NCI-H82 treated with DMSO at 0.1 percent for 48 hours (cell line): Measurements from ENCODE around the gene SERINC2.

ENCODE experiments used
- DNase-seq: peaks from one replicate; lab custom pipeline; 2025; ENCODE audit not compliant: unreplicated experiment; lab: John Stamatoyannopoulos, UW

The SERINC2 gene

GRCh38 chr1:31412205-31412604 lies 808 bp upstream of the SERINC2 start:
- peak; percentile 45 for DNase-seq

GRCh38 chr1:31413405-31414001 lies 490 bp downstream of the SERINC2 start:
- DNase-seq = no peak

- DNase-seq = no peak
These were observed 2.0 kb downstream of the SERINC2 start for GRCh38 chr1:31414980-31415370.

- DNase-seq = no peak
These were observed 2.6 kb downstream of the SERINC2 start for GRCh38 chr1:31415658-31416057.

- no peak for DNase-seq
These were observed 3.2 kb downstream of the SERINC2 start for GRCh38 chr1:31416101-31416736.

GRCh38 chr1:31417148-31417547 lies 4.1 kb downstream of the SERINC2 start:
- DNase-seq = no peak

- no peak for DNase-seq
These were observed 5.8 kb downstream of the SERINC2 start for GRCh38 chr1:31418626-31419323.

- DNase-seq = no peak
These were observed 7.7 kb downstream of the SERINC2 start for GRCh38 chr1:31420716-31421115.

GRCh38 chr1:31421371-31422040 lies 8.5 kb downstream of the SERINC2 start:
- DNase-seq = peak; percentile 14

GRCh38 chr1:31422505-31423319 lies 9.7 kb downstream of the SERINC2 start:
- peak; percentile 24 for DNase-seq

GRCh38 chr1:31423418-31423947 lies 10.5 kb downstream of the SERINC2 start:
- DNase-seq = no peak

GRCh38 chr1:31424568-31424967 lies 11.6 kb downstream of the SERINC2 start:
- DNase-seq = no peak

- no peak for DNase-seq
These were observed 12.5 kb downstream of the SERINC2 start for GRCh38 chr1:31425301-31426081.

GRCh38 chr1:31426249-31426922 lies 13.4 kb downstream of the SERINC2 start:
- DNase-seq = no peak

- no peak for DNase-seq
These were observed 14.3 kb downstream of the SERINC2 start for GRCh38 chr1:31427322-31427721.

GRCh38 chr1:31428436-31429221 lies 15.6 kb downstream of the SERINC2 start:
- no peak for DNase-seq

- no peak for DNase-seq
These were observed 16.6 kb downstream of the SERINC2 start for GRCh38 chr1:31429583-31429982.
